GM12878 (cell line): ENCODE results near the gene METTL16. TPM values are rescaled to one million over a fixed set of nuclear protein-coding genes. Genes with fewer than 3 reads are reported as not detected.

ENCODE experiments used
- BMI1 ChIP-seq: fragments of 450-650 bp; IDR thresholded peaks from 2 replicates; pipeline ENCODE4 v1.6.1; 2016; ENCODE audit warnings: mild to moderate bottlenecking, moderate library complexity, borderline replicate concordance
- CEBPB ChIP-seq, 2 experiments: fragments of 150-350 bp in 1 of 2; IDR thresholded peaks; 2 replicates each; pipeline ENCODE4 v1.6.1; 2012 to 2014; ENCODE audit warnings: low read depth in 2 of 2, low read length in 2 of 2, borderline replicate concordance in 1 of 2, inconsistent platforms in 1 of 2
- CEBPZ ChIP-seq: fragments of 150-350 bp; IDR thresholded peaks from 2 replicates; pipeline ENCODE4 v1.6.1; 2016; ENCODE audit warnings: low read depth, low read length
- CHD4 ChIP-seq: fragments of 200-600 bp; sonication (generic); IDR thresholded peaks from 2 replicates; pipeline ENCODE4 v1.6.1; 2016; ENCODE audit warnings: mild to moderate bottlenecking
- E2F8 ChIP-seq: fragments of 450-650 bp; IDR thresholded peaks from 2 replicates; pipeline ENCODE4 v1.6.1; 2018; ENCODE audit warnings: mild to moderate bottlenecking, low read depth, moderate library complexity; ENCODE audit not compliant: partially characterized antibody
- IRF4 ChIP-seq: IDR thresholded peaks from 2 replicates; pipeline ENCODE4 v1.6.1; 2011; ENCODE audit warnings: low read depth, low read length
- LARP7 ChIP-seq: fragments of 450-650 bp; IDR thresholded peaks from 2 replicates; pipeline ENCODE4 v1.6.1; 2017; ENCODE audit warnings: mild to moderate bottlenecking
- NFIC ChIP-seq: IDR thresholded peaks from 2 replicates; pipeline ENCODE4 v1.6.1; 2012; ENCODE audit warnings: low read depth, mild to moderate bottlenecking, inconsistent platforms, low read length, moderate library complexity
- NFYA ChIP-seq: IDR thresholded peaks from 2 replicates; pipeline ENCODE4 v1.6.1; 2011; ENCODE audit warnings: low read depth, mild to moderate bottlenecking, low read length, improper control_type of control experiment, borderline replicate concordance
- NFYB ChIP-seq: IDR thresholded peaks from 2 replicates; pipeline ENCODE4 v1.6.1; 2011; ENCODE audit warnings: low read depth, mild to moderate bottlenecking, low read length, improper control_type of control experiment, moderate library complexity; ENCODE audit not compliant: insufficient read depth
- NR2C1 ChIP-seq: fragments of 450-650 bp; IDR thresholded peaks from 2 replicates; pipeline ENCODE4 v1.6.1; 2017; ENCODE audit warnings: antibody characterized with exemption, mild to moderate bottlenecking, moderate library complexity
- NR2F1 ChIP-seq: fragments of 450-650 bp; conservative IDR thresholded peaks from 2 replicates; pipeline ENCODE4 v1.6.1; 2017; ENCODE audit warnings: mild to moderate bottlenecking
- SIN3A ChIP-seq: IDR thresholded peaks from 2 replicates; pipeline ENCODE4 v1.6.1; 2012; ENCODE audit warnings: low read depth, low read length, improper control_type of control experiment
- SMARCA5 ChIP-seq: fragments of 450-650 bp; IDR thresholded peaks from 2 replicates; pipeline ENCODE4 v1.6.1; 2017; ENCODE audit warnings: mild to moderate bottlenecking
- SMC3 ChIP-seq: IDR thresholded peaks from 2 replicates; pipeline ENCODE4 v1.6.1; 2011; ENCODE audit warnings: low read length, improper control_type of control experiment, borderline replicate concordance
- STAT3 ChIP-seq: IDR thresholded peaks from 2 replicates; pipeline ENCODE4 v1.6.1; 2011; ENCODE audit warnings: low read depth, low read length, improper control_type of control experiment
- USF2 ChIP-seq: IDR thresholded peaks from 2 replicates; pipeline ENCODE4 v1.6.1; 2011; ENCODE audit warnings: low read depth, low read length, improper control_type of control experiment, borderline replicate concordance
- YBX1 ChIP-seq: fragments of 450-650 bp; IDR thresholded peaks from 2 replicates; pipeline ENCODE4 v1.6.1; 2016; ENCODE audit warnings: antibody characterized with exemption
- polyA plus RNA-seq, 11 experiments: library from polyadenylated mRNA; depleted of rRNA in 4 of 11; unstranded in 6 of 11; stranded (reverse) in 5 of 11; fragments of >200 nt; fragmentation: Nextera tagmentation in 4 of 11; fragmentation: Illumina TruSeq in 1 of 11; extraction: Ambion mirVana in 4 of 11; extraction: Trizol in 1 of 11; gene quantifications; 1 replicate in 1 of 11; 2 replicates in 10 of 11; pipeline versions ENCODE4 v1.2.1 to v1.2.3, GENCODE V29; 2011 to 2016; ENCODE audit warnings: inconsistent platforms in 2 of 11, missing spikeins in 2 of 11, low read depth in 1 of 11
- total RNA-seq, 4 experiments: library from RNA; depleted of rRNA in 3 of 4; stranded (reverse); fragments of >200 nt in 3 of 4; fragmentation: Illumina TruSeq in 1 of 4; extraction: Trizol in 1 of 4; gene quantifications; 2 replicates each; pipeline versions ENCODE4 v1.2.1 to v1.2.3, GENCODE V29; 2013 to 2021
- TF ChIP-seq, protein P1 (sequence below): IDR thresholded peaks from 2 replicates; pipeline ENCODE4 v1.6.1; 2012; ENCODE audit warnings: low read length, inconsistent platforms
- TF ChIP-seq, protein P2 (sequence below): fragments of 450-650 bp; IDR thresholded peaks from 2 replicates; pipeline ENCODE4 v1.6.1; 2017; ENCODE audit warnings: borderline replicate concordance

The METTL16 gene
- total and polyA plus RNA-seq, 10 of the 15 experiments (the other 5 are each of a cell fraction or from before 2014, with no cell fraction given) = 15.6 to 34.3 (median 23.7) TPM

DNA sequence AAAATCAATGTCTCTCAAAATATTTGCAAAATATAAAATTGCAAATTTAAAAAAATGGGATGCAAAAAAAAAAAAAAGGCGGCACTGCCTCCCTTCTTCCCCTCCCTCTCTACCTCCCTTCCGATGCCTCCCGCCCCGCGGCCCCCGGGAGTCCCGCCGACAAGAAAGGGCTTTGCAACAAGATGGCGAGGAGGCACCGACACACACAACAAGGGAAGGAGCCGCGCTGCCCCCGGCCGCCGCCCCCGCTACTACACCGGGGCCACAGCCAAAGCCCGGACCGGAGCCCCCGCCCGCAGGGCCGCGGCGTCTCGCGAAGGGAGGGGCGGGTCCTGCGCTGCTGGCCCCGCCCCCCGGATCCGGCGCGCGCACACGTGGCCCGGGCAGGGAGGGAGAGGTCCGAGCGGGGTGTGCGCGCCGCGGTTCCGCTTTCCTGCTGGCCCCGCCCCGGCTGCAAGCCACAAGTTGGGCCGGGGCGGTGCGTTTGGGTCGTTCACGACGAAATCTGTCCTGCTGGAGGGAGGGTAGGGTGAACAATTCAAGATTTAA lies 110.7 kb downstream of the METTL16 start, which contains the start of gene MNT (continued):
- no peak for TF ChIP-seq CEBPZ
- TF ChIP-seq, protein P1, sequence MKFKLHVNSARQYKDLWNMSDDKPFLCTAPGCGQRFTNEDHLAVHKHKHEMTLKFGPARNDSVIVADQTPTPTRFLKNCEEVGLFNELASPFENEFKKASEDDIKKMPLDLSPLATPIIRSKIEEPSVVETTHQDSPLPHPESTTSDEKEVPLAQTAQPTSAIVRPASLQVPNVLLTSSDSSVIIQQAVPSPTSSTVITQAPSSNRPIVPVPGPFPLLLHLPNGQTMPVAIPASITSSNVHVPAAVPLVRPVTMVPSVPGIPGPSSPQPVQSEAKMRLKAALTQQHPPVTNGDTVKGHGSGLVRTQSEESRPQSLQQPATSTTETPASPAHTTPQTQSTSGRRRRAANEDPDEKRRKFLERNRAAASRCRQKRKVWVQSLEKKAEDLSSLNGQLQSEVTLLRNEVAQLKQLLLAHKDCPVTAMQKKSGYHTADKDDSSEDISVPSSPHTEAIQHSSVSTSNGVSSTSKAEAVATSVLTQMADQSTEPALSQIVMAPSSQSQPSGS = no peak
- TF ChIP-seq SMC3 = no peak
- no peak for TF ChIP-seq NFYB
- TF ChIP-seq, protein P2, sequence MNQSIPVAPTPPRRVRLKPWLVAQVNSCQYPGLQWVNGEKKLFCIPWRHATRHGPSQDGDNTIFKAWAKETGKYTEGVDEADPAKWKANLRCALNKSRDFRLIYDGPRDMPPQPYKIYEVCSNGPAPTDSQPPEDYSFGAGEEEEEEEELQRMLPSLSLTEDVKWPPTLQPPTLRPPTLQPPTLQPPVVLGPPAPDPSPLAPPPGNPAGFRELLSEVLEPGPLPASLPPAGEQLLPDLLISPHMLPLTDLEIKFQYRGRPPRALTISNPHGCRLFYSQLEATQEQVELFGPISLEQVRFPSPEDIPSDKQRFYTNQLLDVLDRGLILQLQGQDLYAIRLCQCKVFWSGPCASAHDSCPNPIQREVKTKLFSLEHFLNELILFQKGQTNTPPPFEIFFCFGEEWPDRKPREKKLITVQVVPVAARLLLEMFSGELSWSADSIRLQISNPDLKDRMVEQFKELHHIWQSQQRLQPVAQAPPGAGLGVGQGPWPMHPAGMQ = no peak
- no peak for TF ChIP-seq NFIC
- peak; percentile 89 for TF ChIP-seq SIN3A
- TF ChIP-seq CEBPB (IDR thresholded peaks at IDR 0.05; ENCODE audit: borderline replicate concordance in 1 of 2, low read depth in 2 of 2, low read length in 2 of 2) = no peak
- TF ChIP-seq YBX1 = no peak
- TF ChIP-seq NFYA = no peak
- TF ChIP-seq LARP7 = no peak
- TF ChIP-seq STAT3 = peak; percentile 35; the same call in 1 of the 2 replicates
- TF ChIP-seq CHD4 = no peak
- no peak; the same call in 1 of the 2 replicates for TF ChIP-seq SMARCA5
- no peak; the same call in 1 of the 2 replicates for TF ChIP-seq NR2F1
- no peak for TF ChIP-seq BMI1
- TF ChIP-seq USF2 = peak; percentile 36
- no peak for TF ChIP-seq E2F8
- TF ChIP-seq NR2C1 = peak; percentile 54; the same call in 1 of the 2 replicates
- no peak for TF ChIP-seq IRF4
